ENCODE results near the gene DESI2. TPM values are rescaled to one million over a fixed set of nuclear protein-coding genes. Genes with fewer than 3 reads are reported as not detected.
"Not testable (repeated sequence)": the region's sequence is repeated elsewhere in the genome, so short reads cannot be mapped to it uniquely, and the experiment has no call there.

The DESI2 gene
- total RNA-seq, 4 donors from 2014 or later: 33.4 to 47.6 (median 35.4) TPM

DNA sequence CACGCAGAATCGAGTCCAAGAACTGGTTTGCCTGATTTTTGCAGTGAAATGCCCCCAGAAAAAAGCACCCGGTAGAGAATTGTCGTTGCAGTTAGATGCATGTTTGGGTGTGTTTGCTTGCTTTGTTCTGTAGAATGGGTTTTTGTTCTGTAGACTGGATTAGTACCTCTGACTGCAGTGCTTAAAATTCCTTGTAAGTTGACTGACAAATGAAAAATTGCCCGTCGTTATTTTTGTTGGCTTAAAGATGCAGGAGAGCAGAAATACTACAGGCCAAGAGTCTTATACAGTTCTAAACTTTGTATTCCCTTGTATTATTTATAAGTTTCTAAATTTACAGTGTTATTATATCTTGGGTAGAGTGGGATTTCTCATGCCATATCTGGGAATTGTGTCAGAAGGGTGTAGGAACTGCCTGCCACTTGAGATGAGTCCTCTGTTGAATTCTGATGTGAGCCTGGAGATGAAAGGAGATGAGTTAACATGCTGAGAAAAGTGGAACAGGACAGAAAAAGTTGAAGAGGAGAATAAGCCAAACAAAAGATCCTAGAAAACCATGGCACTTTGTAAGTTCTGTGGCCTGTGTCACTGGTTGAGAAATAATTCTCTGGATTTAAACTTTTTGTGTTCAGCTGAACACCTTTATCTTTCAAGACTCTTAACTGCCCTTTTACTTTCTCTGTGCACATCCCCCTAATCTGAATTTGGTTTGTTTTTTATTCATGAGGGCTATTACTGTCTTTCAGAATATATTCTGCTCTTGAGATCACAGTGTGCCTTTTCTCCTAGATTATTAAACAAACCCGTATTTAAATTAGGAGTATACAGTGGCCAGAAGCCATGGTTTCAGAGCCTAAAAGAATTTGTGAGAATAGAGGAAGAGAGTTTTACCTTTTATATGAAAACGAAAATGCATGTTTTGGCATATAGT lies 1.4 kb downstream of the DESI2 start:
- DNase-seq (ENCODE audit: low spot score): no peak

DNA sequence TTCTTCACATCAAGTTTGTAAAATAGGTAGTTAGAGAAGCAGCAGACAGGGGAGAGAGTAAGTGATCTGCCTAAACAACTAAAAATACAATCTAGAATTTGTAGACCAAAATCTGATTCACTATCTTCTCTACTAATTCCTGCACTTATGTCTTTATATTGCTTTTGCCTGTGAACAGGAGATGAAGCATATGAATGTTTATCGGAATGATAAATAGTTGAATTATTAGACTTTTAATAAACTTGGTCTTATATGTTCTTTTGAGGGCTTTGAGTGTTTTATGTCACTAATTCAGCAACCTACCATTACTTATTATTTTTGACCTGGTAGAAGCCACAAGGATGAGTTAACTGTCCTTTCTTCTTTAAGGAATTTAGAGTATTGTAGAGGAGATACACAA lies 2.3 kb downstream of the DESI2 start:
- ATAC-seq (ENCODE audit: low FRiP score) (no peak), DNase-seq (ENCODE audit: low spot score) (no peak)
- TF ChIP-seq, protein P1, sequence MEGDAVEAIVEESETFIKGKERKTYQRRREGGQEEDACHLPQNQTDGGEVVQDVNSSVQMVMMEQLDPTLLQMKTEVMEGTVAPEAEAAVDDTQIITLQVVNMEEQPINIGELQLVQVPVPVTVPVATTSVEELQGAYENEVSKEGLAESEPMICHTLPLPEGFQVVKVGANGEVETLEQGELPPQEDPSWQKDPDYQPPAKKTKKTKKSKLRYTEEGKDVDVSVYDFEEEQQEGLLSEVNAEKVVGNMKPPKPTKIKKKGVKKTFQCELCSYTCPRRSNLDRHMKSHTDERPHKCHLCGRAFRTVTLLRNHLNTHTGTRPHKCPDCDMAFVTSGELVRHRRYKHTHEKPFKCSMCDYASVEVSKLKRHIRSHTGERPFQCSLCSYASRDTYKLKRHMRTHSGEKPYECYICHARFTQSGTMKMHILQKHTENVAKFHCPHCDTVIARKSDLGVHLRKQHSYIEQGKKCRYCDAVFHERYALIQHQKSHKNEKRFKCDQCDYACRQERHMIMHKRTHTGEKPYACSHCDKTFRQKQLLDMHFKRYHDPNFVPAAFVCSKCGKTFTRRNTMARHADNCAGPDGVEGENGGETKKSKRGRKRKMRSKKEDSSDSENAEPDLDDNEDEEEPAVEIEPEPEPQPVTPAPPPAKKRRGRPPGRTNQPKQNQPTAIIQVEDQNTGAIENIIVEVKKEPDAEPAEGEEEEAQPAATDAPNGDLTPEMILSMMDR (IDR thresholded peaks at IDR 0.05): no peak

More for the DNA sequence above, 1.4 kb downstream of the DESI2 start:
- no peak for ATAC-seq (ENCODE audit: low FRiP score)
- TF ChIP-seq, protein P1 (IDR thresholded peaks at IDR 0.05): no peak

DNA sequence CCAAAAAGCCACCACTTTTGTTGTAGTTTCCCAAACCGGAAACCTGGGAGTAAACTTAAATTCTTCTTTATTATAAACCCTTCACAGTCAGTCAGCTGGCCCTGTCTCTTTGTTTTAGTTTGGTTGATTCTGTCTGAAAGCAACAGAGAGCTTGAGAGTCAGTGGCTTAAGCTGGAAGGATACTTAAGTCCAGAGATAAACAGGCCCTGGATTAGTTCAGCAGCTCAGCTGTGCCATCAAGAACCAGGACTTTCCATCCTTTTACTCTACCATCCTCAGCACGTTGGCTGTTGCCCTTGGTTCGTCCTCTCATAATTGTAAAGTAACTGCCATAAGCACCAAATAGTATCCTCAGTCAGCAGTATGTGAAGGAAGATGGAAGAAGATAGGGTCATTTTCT lies 4.5 kb downstream of the DESI2 start:
- DNase-seq (ENCODE audit: low spot score) (no peak), ATAC-seq (ENCODE audit: low FRiP score) (no peak)
- TF ChIP-seq, protein P1 (IDR thresholded peaks at IDR 0.05): no peak

DNA sequence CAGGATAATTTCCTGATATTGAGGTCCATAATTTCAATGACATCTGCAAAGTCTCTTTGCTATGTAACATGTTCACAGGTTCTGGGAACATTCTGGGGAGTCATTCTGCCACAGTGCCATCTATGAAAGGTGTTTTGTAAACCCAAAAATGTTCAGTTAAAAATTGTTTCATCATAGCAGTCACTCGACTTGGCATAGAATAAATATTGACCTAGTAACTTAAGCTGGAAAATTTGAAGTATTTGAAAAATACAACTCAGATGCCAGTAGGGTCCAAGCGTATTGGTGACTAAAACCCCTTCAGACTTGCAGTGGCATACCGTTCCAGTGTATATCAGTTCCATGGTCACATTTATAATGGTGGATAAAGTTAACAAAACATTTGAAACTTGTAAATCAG lies 6.8 kb downstream of the DESI2 start:
- ATAC-seq (ENCODE audit: low FRiP score) (no peak), DNase-seq (ENCODE audit: low spot score) (no peak)
- TF ChIP-seq, protein P1 (IDR thresholded peaks at IDR 0.05): no peak

DNA sequence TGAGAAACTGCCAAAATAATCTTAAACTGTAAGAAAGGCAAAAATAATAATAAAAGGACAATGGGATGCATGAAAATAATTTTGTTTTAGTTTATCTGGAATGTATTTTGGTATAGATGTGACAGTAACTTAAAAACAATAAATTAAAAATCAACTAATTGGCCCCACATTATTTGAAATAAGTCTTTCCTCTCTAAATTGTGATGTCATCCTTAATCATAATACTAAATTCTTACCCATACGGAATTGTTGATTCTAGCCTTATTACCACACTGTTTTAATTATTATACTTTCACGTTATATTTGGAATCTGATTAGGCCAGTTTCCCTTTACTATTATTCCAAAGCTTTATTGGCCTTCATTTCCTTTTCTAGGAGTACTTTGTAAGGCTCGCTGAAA lies 7.7 kb downstream of the DESI2 start:
- ATAC-seq (ENCODE audit: low FRiP score) (no peak), DNase-seq (ENCODE audit: low spot score) (no peak)
- TF ChIP-seq, protein P1 (IDR thresholded peaks at IDR 0.05): no peak

DNA sequence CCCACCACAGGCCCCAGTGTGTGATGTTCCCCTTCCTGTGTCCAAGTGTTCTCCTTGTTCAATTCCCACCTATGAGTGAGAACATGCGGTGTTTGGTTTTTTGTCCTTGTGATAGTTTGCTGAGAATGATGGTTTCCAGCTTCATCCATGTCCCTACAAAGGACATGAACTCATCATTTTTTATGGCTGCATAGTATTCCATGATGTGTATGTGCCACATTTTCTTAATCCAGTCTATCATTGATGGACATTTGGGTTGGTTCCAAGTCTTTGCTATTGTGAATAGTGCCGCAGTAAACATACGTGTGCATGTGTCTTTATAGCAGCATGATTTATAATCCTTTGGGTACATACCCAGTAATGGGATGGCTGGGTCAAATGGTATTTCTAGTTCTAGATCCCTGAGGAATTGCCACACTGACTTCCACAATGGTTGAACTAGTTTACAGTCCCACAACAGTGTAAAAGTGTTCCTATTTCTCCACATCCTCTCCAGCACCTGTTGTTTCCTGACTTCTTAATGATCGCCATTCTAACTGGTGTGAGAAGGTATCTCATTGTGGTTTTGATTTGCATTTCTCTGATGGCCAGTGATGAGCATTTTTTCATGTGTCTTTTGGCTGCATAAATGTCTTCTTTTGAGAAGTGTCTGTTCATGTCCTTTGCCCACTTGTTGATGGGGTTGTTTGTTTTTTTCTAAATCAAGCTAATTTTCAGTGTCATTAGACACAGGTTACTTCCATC lies 8.8 kb downstream of the DESI2 start:
- ATAC-seq (ENCODE audit: low FRiP score); DNase-seq (ENCODE audit: low spot score): not testable (repeated sequence)

DNA sequence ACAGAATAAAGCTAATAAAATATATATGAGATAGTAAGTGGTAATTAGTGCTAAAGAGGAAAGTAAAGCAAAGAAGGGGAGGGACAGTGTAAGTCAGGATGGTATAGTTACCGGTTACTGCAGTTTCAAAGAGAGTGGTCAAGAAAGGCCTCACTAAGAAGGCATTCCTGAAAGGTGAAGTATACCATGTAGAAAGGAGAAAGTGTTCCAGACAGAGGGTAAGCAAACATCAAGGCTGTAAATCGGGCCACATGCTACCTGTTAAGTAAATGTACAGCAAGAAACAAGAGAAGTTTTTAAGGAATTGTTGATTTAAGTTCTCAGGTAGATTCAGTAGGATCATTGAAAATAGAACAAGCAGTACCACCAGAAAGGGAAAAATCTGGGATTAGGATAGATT lies 9.7 kb downstream of the DESI2 start:
- TF ChIP-seq, protein P1 (IDR thresholded peaks at IDR 0.05): no peak
- no peak for ATAC-seq (ENCODE audit: low FRiP score)
- DNase-seq (ENCODE audit: low spot score): no peak

Data from omental fat pad (tissue), 4 donors.